ENCODE results near the gene NFU1. TPM values are rescaled to one million over a fixed set of nuclear protein-coding genes. Genes with fewer than 3 reads are reported as not detected.

NFU1 gene
- total and polyA plus RNA-seq, 2 of the 13 experiments (the other 11 are each of a cell fraction or from before 2014, with no cell fraction given): 39.1 to 84.0 TPM

GRCh38 chr2:69436938-69437750 is at the start of gene NFU1 (continued):
- TF ChIP-seq ZHX2 (IDR thresholded peaks at IDR 0.05; ENCODE audit: low read depth) (peak; percentile 72), ZHX2 (CRISPR knock-in tag; IDR thresholded peaks at IDR 0.05; ENCODE audit: borderline replicate concordance) (no peak), ZBTB44 (CRISPR knock-in tag; IDR thresholded peaks at IDR 0.05) (peak; percentile 45), ZNF407 (CRISPR knock-in tag; IDR thresholded peaks at IDR 0.05; ENCODE audit: not compliant biosample characterization) (peak; percentile 79), HOXA5 (CRISPR knock-in tag; IDR thresholded peaks at IDR 0.05) (peak; percentile 91), RFX3 (CRISPR knock-in tag; IDR thresholded peaks at IDR 0.05) (no peak), ZNF790 (CRISPR knock-in tag; IDR thresholded peaks at IDR 0.05; ENCODE audit: borderline replicate concordance) (peak; percentile 93), ZNF34 (CRISPR knock-in tag; IDR thresholded peaks at IDR 0.05; ENCODE audit: borderline replicate concordance) (0 out of 2 replicates have a peak, but pooled peaks have one; percentile 75), SKIL (CRISPR knock-in tag; IDR thresholded peaks at IDR 0.05; ENCODE audit: borderline replicate concordance) (no peak)

Measured in HepG2 (cell line).